NT2/D1 (cell line): ENCODE data around the gene NUDT16.
A peak's percentile ranks its signal among the peaks of the same experiment; 100 is the strongest.

ENCODE experiments used
- SUZ12 ChIP-seq: IDR thresholded peaks from 2 replicates; pipeline ENCODE4 v1.6.1; 2011; ENCODE audit not compliant: insufficient read length, insufficient read depth; ENCODE audit errors: extremely low read depth
- YY1 ChIP-seq: IDR thresholded peaks from 2 replicates; pipeline ENCODE4 v1.6.1; 2011; ENCODE audit not compliant: insufficient read length, insufficient read depth
- ZNF274 ChIP-seq: IDR thresholded peaks from 2 replicates; pipeline ENCODE4 v1.6.1; 2011; ENCODE audit warnings: mild to moderate bottlenecking, low read depth, low read length

- no peak for TF ChIP-seq ZNF274
- no peak for TF ChIP-seq SUZ12
- TF ChIP-seq YY1 = peak; percentile 28
Observed at GRCh38 chr3:131381445-131382291, at the start of gene NUDT16.
